GM21717 (cell line): ENCODE data around the gene KDM5C.

Source experiments
- ATAC-seq: cut with Tn5 transposase; IDR thresholded peaks from one replicate; pipeline ENCODE4 v1.9.1; 2021; ENCODE audit warnings: mild to moderate bottlenecking, moderate library complexity; ENCODE audit not compliant: unreplicated experiment

Gene KDM5C

DNA sequence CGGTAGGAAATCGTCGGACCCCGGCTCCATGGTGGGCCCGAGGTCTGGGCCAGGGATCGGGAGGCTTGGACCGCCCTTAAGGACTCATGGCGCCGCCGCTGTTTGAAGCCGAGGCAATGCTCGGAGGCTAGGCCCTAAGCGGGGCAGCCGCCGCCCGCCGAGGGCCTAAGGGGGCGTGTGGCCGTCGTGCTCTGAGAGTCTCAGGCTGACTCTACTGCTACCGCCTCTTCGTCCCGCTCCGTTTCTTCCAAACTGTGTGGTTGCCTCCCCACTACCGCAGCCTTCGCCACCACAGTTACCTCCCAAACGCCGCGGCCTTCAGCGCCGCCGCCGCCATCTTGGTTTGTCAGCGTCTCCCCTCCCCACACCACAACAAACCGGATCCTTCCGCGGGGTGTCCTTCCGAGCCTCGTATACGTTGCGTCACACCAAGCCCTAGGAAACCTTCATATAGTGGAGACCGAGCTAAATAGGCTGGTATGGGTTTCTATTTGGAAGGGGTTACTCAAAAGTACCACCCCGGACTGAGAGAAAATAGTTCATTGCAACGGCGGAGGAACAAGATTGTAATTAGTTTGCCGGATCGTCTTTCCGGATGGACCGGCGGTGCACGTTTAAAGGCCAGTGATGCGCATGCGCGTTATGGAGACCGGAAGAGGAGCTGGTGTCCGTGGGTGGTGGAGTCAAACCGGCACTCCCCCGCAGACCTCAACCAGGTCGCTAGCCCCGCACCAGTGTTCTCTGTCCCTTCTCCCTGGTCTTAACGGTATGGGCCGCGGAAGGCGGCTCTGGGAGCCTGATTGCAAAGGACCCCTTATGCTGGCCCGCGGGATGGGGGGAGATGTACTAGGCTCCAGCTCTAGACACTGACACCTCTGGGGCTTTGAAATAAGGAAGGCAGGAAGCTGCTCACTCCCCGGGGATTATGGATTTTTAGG, at the start of gene KDM5C:
KDM5C (minus strand) TSS at position 348 of the 938 bp plus-strand sequence; CDS start at position 30, 318 bp downstream.
- peak; percentile 83 for ATAC-seq

DNA sequence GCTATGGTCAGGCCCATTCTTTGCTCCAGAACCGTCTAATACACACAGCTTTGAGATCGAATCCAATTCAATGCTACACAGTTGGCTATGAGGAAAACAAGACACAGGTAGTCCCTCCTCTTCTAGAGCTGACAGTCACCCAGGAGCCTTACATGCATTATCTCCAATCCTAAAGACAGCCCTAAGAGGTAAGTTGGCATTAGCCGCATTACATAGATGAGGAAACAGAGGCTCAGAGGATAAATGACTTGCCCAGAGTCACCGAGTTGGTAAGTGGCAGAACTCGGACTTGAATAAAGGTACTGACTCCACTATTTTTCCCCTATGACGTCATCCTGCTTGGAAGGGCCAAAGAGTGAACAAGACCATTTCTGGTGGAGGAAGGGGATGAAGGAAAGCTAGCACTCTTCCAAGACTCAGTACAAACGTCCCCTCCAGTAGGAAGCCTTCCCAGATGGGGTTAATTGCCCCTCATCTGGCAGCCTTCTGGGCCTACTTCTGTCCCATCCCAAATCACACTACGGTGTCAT, 47.9 kb upstream of the KDM5C start:
- no peak for ATAC-seq

DNA sequence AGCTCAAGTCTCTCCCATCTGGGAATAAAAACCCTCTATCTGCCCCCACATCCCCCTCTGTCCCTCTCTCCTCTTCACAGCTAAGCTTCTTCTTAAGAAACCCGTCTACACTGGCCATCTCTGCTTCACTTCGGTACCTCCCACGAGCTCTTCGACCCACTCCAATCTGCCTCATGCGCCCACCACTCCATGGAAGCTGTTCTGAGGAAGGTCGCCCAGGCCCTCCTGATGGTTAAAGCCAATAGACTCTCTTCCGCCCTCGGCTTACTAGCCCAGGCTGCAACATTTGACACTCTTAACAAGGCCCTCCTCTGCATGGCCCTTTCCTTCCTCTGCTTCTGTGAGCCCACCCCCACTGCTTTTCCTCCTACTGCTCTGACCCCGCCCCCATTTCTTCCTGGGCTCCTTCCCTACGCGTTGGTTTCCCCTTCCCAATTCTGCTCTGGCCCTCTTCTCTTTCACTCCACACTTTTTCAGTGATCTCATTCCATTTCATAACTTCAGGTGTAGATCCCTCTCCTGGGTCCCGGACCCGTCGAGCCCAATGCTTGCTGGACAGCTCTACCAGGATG, 44.6 kb upstream of the KDM5C start:
- no peak for ATAC-seq

- no peak for ATAC-seq
Observed at GRCh38 chrX:53268173-53268572, 43.2 kb upstream of the KDM5C start.

DNA sequence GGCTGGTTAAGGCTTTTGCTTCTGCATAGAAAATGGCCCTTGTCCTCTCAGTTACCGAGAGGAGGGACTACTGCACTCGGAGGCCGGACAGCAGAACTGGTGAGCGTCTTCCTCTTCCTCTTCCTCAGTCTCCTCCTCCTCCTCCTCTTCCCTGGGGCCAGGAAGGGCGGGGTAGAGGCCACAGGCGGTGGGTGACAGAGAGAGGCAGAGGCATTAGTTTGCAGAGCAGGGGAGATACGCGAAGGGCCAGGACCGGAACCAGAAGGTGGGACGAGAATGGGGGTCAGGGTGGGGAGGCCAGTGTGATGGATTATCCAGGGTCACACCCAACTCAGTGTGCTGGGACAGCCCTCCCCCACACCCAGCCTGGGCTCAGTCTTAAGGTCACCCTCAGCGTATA, 41.9 kb upstream of the KDM5C start:
- no peak for ATAC-seq

DNA sequence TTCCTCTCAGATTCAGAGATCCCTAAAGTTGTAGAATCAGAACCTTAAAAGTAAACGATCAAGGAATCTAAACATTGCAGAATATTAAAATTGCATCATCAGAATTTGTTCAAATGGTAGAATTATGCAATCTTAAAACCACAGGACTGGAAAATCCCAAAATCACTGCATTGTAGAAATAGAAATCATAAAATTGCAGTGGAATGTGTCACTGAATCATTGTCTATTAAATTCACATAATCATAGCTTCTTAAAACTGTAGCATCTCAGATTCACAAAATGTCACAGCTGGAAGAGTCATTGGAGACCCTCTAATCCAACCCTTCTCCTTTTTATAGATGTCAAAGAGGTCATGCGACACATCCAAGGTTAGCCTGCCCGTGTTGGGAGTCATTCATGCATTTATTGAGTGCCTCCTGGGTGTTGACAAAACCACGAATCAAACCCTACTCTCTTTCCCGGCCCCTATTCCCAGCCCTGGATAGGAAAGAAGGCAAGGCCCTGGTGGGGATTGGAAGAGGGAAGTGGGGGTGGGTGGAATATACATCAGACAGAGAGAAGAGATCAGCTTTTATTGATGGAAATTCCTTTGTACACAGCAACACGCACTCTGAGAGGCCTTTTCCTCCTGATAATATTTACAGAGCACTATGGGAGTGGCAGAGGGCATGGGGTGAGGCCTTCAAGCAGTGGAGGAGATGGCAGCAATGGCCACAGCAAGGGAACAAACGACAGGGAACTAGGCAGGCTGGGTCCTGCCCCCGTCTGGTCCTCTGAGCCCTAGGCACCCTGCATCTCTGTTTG, 41.0 kb upstream of the KDM5C start:
- no peak for ATAC-seq

- no peak for ATAC-seq
Observed at GRCh38 chrX:53263597-53264094, 38.6 kb upstream of the KDM5C start.

DNA sequence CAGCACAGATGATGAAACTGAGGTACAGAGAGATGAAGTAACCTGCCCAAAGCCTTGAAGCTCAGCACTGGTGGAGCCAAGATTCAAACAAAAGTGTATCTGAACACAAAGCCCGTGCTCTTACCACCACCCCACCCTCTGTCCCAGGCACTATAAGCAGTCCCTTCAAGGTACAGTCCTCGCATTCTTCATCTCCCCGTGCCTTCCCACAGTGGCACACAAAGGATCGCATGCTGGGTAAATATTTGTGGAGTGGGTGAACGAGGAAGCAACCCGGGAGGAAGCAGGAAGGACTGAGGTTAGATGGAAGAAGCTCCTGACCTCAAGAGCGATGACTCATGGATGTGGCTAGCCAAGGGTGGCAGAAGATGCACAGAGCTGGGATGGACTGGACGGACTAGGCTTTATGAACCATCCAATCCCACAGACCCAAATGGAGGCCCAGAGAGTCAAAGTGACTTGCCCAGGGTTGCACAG, 37.9 kb upstream of the KDM5C start:
- no peak for ATAC-seq

GRCh38 chrX:53262189-53262917, 37.3 kb upstream of the KDM5C start:
- ATAC-seq = no peak

DNA sequence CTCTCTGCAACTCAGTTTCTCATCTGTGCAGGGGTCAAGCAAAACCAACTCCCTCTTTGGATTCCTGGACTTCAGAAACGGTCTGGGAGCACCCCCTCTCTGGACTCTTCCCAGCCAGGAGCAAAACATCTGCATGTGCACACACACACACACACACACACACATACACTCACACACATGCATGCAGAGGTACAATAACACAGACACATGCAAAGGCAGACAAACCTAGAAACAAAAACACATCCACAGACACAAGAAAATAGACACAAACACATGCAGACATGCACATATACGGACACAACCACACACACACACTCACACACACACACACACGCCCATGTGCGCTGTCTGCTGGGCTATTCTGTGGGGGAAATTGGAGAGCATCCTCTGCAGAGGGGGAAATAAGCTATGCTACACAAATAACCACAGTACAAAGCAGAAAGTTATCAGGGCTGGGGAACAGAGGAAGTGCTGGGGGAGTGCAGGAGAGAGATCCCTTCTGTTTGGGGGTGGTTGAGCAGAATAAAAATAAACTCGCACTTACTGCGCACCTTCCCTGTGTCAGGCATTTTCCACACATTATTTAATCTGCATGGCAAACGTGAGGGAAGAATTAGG, 36.5 kb upstream of the KDM5C start:
- no peak for ATAC-seq

DNA sequence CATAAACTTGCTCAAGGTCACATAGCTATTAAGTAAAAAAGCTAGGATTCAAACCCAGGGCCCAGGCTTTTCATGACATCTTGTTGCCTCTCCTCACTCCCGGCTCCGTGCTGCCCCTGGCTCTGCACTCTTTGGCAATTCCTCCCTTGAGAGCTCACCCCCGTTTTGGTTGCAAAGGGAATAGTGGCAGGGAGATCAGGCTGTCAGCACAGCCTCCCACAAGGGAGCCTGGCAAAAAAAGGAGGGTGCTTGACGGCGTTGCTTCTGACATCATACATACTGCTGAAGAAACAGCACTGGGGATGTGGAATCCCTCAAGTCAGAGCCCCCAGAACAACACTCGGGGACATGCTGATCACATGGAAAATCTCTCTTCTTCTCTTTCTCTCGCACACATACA, 35.8 kb upstream of the KDM5C start:
- ATAC-seq = no peak

DNA sequence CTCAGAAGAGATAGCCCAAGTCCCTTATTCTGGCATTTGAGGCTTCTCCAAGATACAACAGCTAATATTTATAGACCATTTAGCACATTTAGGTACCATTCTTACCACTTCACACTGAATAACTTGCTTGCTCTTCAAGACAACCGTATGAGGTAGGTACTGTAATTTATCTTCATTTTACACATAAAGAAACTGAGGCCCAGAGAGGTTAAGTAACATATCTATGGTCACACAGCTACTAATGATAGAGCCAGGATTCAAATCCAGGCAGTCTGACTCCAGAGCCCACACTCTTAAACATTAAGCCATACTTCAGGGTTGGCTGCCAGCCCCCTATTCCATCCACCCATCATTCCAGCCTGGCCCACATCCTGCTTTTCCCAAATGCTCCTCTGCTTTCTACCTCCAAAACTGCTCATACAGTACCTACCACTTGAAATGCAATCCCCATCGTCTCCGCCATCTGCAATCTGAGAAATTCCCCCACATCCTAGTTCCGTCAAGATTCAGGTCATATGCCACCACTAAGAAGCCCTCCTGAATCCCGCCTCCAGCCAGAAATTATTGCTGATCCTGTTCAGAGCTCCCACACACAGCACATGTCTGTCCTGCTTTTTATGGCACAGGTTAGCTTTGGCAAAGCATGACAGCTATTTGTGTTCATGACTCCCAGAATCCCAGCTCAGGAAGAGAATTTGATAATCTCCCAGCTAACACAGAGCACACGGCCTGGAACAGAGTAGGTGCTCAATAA, 32.8 kb upstream of the KDM5C start:
- no peak for ATAC-seq

DNA sequence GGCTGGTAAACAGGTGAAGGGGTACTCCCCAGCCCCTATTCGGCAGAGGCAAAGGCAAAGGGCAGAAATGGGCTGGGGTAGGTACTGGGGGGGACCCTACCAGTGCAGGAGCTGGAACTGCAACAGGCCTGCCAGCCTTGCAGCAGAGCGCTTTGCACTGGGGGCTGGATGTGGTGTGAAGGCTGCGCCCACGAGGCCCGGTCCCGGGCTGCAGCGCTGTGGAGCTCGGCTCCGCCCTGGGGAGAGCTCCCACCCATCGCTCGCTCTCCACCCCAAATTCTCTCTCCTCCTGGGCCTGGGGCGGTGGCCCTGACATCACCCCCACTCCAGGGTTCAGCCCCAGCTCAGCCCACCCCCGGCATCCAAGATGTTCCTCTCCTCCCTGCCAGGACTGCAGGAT, 32.2 kb upstream of the KDM5C start:
- ATAC-seq = no peak

GRCh38 chrX:53256446-53257041, 31.5 kb upstream of the KDM5C start:
- no peak for ATAC-seq

DNA sequence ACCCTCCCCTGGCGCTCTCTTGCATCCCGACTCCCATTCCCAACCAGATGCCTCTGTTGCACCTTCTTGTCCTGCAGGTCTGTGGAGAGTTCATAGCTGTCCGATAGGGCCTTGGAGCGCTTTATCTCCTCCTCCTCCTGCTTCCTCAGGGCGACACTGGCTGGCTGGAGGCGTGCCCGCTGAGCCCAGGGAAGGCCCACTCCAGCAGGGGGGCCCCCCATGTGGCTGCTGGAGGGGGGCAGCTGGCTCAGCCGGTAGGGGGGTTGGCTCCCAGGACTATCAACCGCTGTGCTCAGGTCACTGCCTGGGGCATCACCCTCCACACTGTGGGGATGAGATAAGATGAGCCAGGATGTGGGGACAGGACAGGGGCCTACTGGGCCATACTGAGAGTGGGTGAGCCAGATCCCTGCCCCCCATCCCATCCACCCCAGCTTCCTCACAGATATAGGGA, 30.8 kb upstream of the KDM5C start:
- no peak for ATAC-seq

- no peak for ATAC-seq
Observed at GRCh38 chrX:53254570-53255461, 29.8 kb upstream of the KDM5C start.

DNA sequence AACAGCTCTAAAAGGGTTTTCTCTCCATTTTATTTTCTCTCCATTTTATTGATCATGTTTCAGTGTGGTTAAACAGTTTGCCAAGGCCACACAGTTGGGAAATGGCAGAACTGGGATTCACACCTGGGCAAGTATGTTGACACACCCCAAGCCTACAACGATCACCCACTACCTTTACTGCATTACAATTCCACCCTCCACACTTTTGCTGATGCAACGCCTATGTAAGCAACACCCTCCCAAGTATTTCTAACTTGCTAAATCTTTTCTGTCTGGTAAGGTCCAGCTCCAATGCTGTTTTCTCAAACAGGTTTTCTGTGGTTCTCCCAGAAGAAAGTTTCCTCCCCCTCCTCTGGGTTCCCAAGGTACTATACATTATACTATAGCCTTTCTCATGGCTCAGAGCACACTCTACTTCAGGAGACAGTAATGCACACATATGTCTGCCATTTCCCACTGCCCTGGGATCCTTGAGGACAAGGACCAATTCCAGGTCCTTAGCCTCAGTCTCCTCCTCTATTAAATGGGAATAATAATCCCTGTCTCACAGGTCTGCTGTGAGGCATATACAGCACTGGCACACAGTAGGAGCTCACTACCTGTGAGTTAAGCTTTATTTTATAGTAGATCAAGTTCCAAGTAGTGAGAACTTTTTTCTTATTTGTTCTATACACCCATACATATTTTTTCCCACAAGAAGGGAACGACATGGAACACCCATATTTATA, 28.4 kb upstream of the KDM5C start:
- ATAC-seq = no peak
